ENCODE measurements around the gene PPP1R17. TPM values are rescaled to one million over a fixed set of nuclear protein-coding genes. Genes with fewer than 3 reads are reported as not detected.

The PPP1R17 gene
- total RNA-seq, 6 donors from 2014 or later = not detected

GRCh38 chr7:31664890-31665289, 22.1 kb upstream of the PPP1R17 start:
- TF ChIP-seq EP300 (IDR thresholded peaks at IDR 0.05) (peak in 1 of 4 donors; percentile 15), POLR2AphosphoS5 (IDR thresholded peaks at IDR 0.05) (no peak), POLR2A (IDR thresholded peaks at IDR 0.05) (no peak)
- TF ChIP-seq, protein P1, sequence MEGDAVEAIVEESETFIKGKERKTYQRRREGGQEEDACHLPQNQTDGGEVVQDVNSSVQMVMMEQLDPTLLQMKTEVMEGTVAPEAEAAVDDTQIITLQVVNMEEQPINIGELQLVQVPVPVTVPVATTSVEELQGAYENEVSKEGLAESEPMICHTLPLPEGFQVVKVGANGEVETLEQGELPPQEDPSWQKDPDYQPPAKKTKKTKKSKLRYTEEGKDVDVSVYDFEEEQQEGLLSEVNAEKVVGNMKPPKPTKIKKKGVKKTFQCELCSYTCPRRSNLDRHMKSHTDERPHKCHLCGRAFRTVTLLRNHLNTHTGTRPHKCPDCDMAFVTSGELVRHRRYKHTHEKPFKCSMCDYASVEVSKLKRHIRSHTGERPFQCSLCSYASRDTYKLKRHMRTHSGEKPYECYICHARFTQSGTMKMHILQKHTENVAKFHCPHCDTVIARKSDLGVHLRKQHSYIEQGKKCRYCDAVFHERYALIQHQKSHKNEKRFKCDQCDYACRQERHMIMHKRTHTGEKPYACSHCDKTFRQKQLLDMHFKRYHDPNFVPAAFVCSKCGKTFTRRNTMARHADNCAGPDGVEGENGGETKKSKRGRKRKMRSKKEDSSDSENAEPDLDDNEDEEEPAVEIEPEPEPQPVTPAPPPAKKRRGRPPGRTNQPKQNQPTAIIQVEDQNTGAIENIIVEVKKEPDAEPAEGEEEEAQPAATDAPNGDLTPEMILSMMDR (IDR thresholded peaks at IDR 0.05) = no peak
- Histone ChIP-seq H3K4me1 (peaks cover 0 to 11% (median 2%) of the 10 kb centered on the region in 4 donors), H3K27me3 (no peaks in the 10 kb centered on the region), H3K4me3 (no peak overlapping the region), H3K27ac (no peak overlapping the region), H3K9me3 (no peaks in the 10 kb centered on the region), H3K36me3 (no peaks in the 10 kb centered on the region)
- no peak for DNase-seq
- ATAC-seq (ENCODE audit: low FRiP score in 2 of 2) = peak in 1 of 2 donors; percentile 53

DNA sequence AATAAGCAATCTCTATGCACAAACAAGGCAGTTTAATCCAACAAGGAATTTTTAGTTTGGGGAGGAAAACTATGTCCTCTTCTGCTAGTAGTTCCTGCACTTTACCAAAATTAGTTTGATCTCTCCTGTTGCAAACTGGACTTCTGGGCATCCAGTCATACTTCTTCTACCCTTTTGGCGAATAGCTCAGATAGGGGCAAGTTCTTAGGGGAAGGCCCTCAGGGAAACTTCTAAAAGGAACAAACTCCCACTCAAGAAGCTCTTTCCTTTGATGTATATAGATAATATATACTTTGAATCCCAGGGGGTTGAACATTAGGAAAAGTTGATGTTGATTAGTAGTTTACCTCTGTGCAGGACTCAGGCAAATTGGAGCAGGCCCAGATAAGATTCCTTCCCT, 21.5 kb upstream of the PPP1R17 start:
- H3K27me3 ChIP-seq = no peaks in the 10 kb centered on the region
- H3K4me3 ChIP-seq = no peak overlapping the region
- no peak for DNase-seq
- WGBS, 2 donors = 64 to 76% methylated on average over 1 of the region's 1 CpG
- no peaks in the 10 kb centered on the region for H3K9me3 ChIP-seq
- no peak for ATAC-seq (ENCODE audit: low FRiP score in 2 of 2)
- H3K27ac ChIP-seq = no peak overlapping the region
- no peak for TF ChIP-seq POLR2AphosphoS5 (IDR thresholded peaks at IDR 0.05)
- TF ChIP-seq POLR2A (IDR thresholded peaks at IDR 0.05) = no peak
- TF ChIP-seq, protein P1 (IDR thresholded peaks at IDR 0.05) = no peak
- no peak for TF ChIP-seq EP300 (IDR thresholded peaks at IDR 0.05)
- H3K4me1 ChIP-seq = peaks cover 0 to 11% (median 2%) of the 10 kb centered on the region in 4 donors
- H3K36me3 ChIP-seq = no peaks in the 10 kb centered on the region

DNA sequence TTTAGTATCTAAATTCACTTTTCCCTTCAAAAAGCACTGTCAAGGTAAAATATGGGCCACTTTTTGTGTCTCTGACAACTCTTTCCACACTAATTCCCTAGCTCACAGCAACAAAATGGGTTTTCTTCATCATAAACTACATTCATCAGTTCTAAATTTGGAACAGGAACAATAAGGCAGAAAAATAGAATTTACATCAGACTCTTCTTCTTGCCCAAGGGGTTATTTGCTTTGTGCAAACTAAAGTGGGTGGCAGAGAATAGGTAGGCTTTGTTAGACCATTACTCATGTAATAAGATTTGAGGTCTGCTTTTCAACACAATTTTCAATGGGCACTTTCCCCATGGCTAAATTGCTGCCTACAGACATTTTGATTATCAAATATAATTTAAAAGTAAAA, 17.6 kb upstream of the PPP1R17 start:
- no peak overlapping the region for H3K4me3 ChIP-seq
- no peak overlapping the region for H3K27ac ChIP-seq
- DNase-seq (no peak), ATAC-seq (ENCODE audit: low FRiP score in 2 of 2) (no peak)
- TF ChIP-seq, protein P1 (IDR thresholded peaks at IDR 0.05) = no peak
- TF ChIP-seq POLR2A (IDR thresholded peaks at IDR 0.05) (no peak), POLR2AphosphoS5 (IDR thresholded peaks at IDR 0.05) (no peak), EP300 (IDR thresholded peaks at IDR 0.05) (no peak)
- peaks cover 0 to 10% (median 2%) of the 10 kb centered on the region in 4 donors for H3K4me1 ChIP-seq
- H3K36me3 ChIP-seq = no peaks in the 10 kb centered on the region
- no peaks in the 10 kb centered on the region for H3K9me3 ChIP-seq
- no peaks in the 10 kb centered on the region for H3K27me3 ChIP-seq

- 95 to 97% methylated on average over 12 of the region's 12 CpGs for WGBS, 2 donors
These were observed 7.3 kb upstream of the PPP1R17 start for GRCh38 chr7:31679574-31680305.

More at GRCh38 chr7:31679574-31680305, 7.3 kb upstream of the PPP1R17 start:
- H3K27ac ChIP-seq = no peak overlapping the region
- no peak for ATAC-seq (ENCODE audit: low FRiP score in 2 of 2)
- no peak overlapping the region for H3K4me3 ChIP-seq
- H3K4me1 ChIP-seq = no peaks in the 10 kb centered on the region
- H3K9me3 ChIP-seq = no peaks in the 10 kb centered on the region
- no peaks in the 10 kb centered on the region for H3K36me3 ChIP-seq
- TF ChIP-seq EP300 (IDR thresholded peaks at IDR 0.05) (no peak), POLR2AphosphoS5 (IDR thresholded peaks at IDR 0.05) (no peak), POLR2A (IDR thresholded peaks at IDR 0.05) (no peak)
- TF ChIP-seq, protein P1 (IDR thresholded peaks at IDR 0.05) = no peak
- no peak for DNase-seq
- no peaks in the 10 kb centered on the region for H3K27me3 ChIP-seq

Measured in upper lobe of left lung (tissue), 6 donors.